Type B pancreatic cell (in vitro differentiated cells): ENCODE results near the gene TOGARAM1. TPM values are rescaled to one million over a fixed set of nuclear protein-coding genes. Genes with fewer than 3 reads are reported as not detected.

Source experiments
- DNase-seq: peaks from one replicate; pipeline ENCODE4 v3.0.0; 2021; ENCODE audit warnings: mixed read lengths; ENCODE audit not compliant: unreplicated experiment; ENCODE audit errors: extremely low spot score
- H3K27ac Mint-ChIP-seq: 2 replicates; pipeline ENCODE4 v1.8.0; 2021; ENCODE audit warnings: mild to moderate bottlenecking, mixed read lengths
- H3K27me3 Mint-ChIP-seq: 2 replicates; pipeline ENCODE4 v1.8.0; 2021; ENCODE audit warnings: mixed read lengths
- H3K36me3 Mint-ChIP-seq: 2 replicates; pipeline ENCODE4 v1.8.0; 2021; ENCODE audit warnings: mixed read lengths
- H3K4me1 Mint-ChIP-seq: one replicate; pipeline ENCODE4 v1.8.0; 2021; ENCODE audit warnings: mixed read lengths; ENCODE audit not compliant: unreplicated experiment
- H3K4me3 Mint-ChIP-seq: 2 replicates; pipeline ENCODE4 v1.8.0; 2021; ENCODE audit warnings: mild to moderate bottlenecking, mixed read lengths
- H3K9me3 Mint-ChIP-seq: 2 replicates; pipeline ENCODE4 v1.8.0; 2021; ENCODE audit warnings: mixed read lengths
- CTCF ChIP-seq: fragments of 200-600 bp; sonication (generic); conservative IDR thresholded peaks from 2 replicates; pipeline ENCODE4 v1.5.0; 2021; ENCODE audit warnings: antibody characterized with exemption, mild to moderate bottlenecking
- total RNA-seq: library from RNA; stranded (reverse); gene quantifications from 2 replicates; pipeline ENCODE4 v1.2.1, GENCODE V29; 2021; ENCODE audit warnings: low replicate concordance

The TOGARAM1 gene
- total RNA-seq, 1 donor from 2014 or later, result 21.2 TPM

- Mint-ChIP-seq H3K27ac (no peak overlapping the region), H3K36me3 (peaks cover 21% of the 10 kb centered on the region), H3K9me3 (no peaks in the 10 kb centered on the region), H3K4me3 (no peak overlapping the region), H3K4me1 (no peaks in the 10 kb centered on the region), H3K27me3 (no peaks in the 10 kb centered on the region)
- TF ChIP-seq CTCF, result no peak
- no peak for DNase-seq
These were observed 79.7 kb downstream of the TOGARAM1 start for GRCh38 chr14:45041641-45042040.

GRCh38 chr14:45044638-45045037, 82.6 kb downstream of the TOGARAM1 start:
- DNase-seq, result no peak
- no peak for TF ChIP-seq CTCF
- Mint-ChIP-seq H3K4me3 (no peak overlapping the region), H3K27ac (no peak overlapping the region), H3K4me1 (no peaks in the 10 kb centered on the region), H3K27me3 (no peaks in the 10 kb centered on the region), H3K36me3 (peaks cover 20% of the 10 kb centered on the region), H3K9me3 (no peaks in the 10 kb centered on the region)

- Mint-ChIP-seq H3K36me3 (peaks cover 15% of the 10 kb centered on the region), H3K4me1 (no peaks in the 10 kb centered on the region)
- TF ChIP-seq CTCF, result no peak
These were observed 86.4 kb downstream of the TOGARAM1 start for GRCh38 chr14:45048385-45048784.

GRCh38 chr14:45051180-45051579, 89.2 kb downstream of the TOGARAM1 start:
- no peak for DNase-seq
- Mint-ChIP-seq H3K9me3 (no peaks in the 10 kb centered on the region), H3K36me3 (peaks cover 25% of the 10 kb centered on the region), H3K4me1 (no peaks in the 10 kb centered on the region), H3K4me3 (no peak overlapping the region), H3K27me3 (no peaks in the 10 kb centered on the region), H3K27ac (no peak overlapping the region)
- no peak for TF ChIP-seq CTCF

More at GRCh38 chr14:45048385-45048784, 86.4 kb downstream of the TOGARAM1 start:
- H3K9me3 Mint-ChIP-seq, result no peaks in the 10 kb centered on the region
- H3K4me3 Mint-ChIP-seq, result no peak overlapping the region
- no peak overlapping the region for H3K27ac Mint-ChIP-seq
- no peak for DNase-seq
- H3K27me3 Mint-ChIP-seq, result no peaks in the 10 kb centered on the region

- no peak for TF ChIP-seq CTCF
- Mint-ChIP-seq H3K9me3 (no peaks in the 10 kb centered on the region), H3K4me3 (no peak overlapping the region), H3K27ac (no peak overlapping the region), H3K4me1 (no peaks in the 10 kb centered on the region), H3K36me3 (peaks cover 25% of the 10 kb centered on the region), H3K27me3 (no peaks in the 10 kb centered on the region)
- DNase-seq, result no peak
These were observed 89.9 kb downstream of the TOGARAM1 start for GRCh38 chr14:45051896-45052295.

GRCh38 chr14:45057349-45057748, 95.4 kb downstream of the TOGARAM1 start:
- Mint-ChIP-seq H3K36me3 (peaks cover 29% of the 10 kb centered on the region), H3K4me1 (no peaks in the 10 kb centered on the region), H3K4me3 (no peak overlapping the region), H3K9me3 (no peaks in the 10 kb centered on the region), H3K27ac (no peak overlapping the region), H3K27me3 (no peaks in the 10 kb centered on the region)
- TF ChIP-seq CTCF, result no peak
- no peak for DNase-seq
